Stomach (tissue), 9 donors: ENCODE measurements around the gene SLC39A8. TPM values are rescaled to one million over a fixed set of nuclear protein-coding genes. Genes with fewer than 3 reads are reported as not detected.
"Not testable (repeated sequence)": the region's sequence is repeated elsewhere in the genome, so short reads cannot be mapped to it uniquely, and the experiment has no call there.

Source experiments
- DNase-seq, 2 donors: peaks; one replicate each; pipeline versions ENCODE4 v3.0.0 to v3.0.0-alpha.2; 2013 to 2019
- H3K27ac ChIP-seq, 5 donors: fragments of 200-600 bp in 4 of 5; sonication (generic) in 4 of 5; one replicate each; pipeline ENCODE4 v1.5.1; 2013 to 2019; ENCODE audit warnings: mild to moderate bottlenecking in 1 of 5, moderate library complexity in 1 of 5
- H3K27me3 ChIP-seq, 3 donors: fragments of 200-600 bp; sonication (generic); one replicate each; pipeline ENCODE4 v1.5.1; 2017 to 2019; ENCODE audit warnings: mixed run types in 1 of 3
- H3K36me3 ChIP-seq, 4 donors: fragments of 200-600 bp; sonication (generic); 1 replicate in 3 of 4; 2 replicates in 1 of 4; pipeline ENCODE4 v1.5.1; 2016 to 2019
- H3K4me1 ChIP-seq, 4 donors: fragments of 200-600 bp; sonication (generic); one replicate each; pipeline ENCODE4 v1.5.1; 2016 to 2019
- H3K4me3 ChIP-seq, 4 donors: fragments of 200-600 bp; sonication (generic) in 3 of 4; one replicate each; pipeline ENCODE4 v1.5.1; 2016 to 2019; ENCODE audit warnings: mild to moderate bottlenecking in 1 of 4
- H3K9me3 ChIP-seq, 4 donors: fragments of 200-600 bp; sonication (generic); one replicate each; pipeline ENCODE4 v1.5.1; 2016 to 2019
- EP300 ChIP-seq: sonication (generic); formaldehyde crosslinking; IDR thresholded peaks from one replicate; pipeline ENCODE4 v1.6.1; 2017; ENCODE audit warnings: antibody characterized with exemption
- POLR2A ChIP-seq, 4 donors: fragments of 450-650 bp; IDR thresholded peaks; one replicate each; pipeline ENCODE4 v1.6.1; 2016; ENCODE audit warnings: antibody characterized with exemption in 4 of 4, control low read depth in 2 of 4, mild to moderate bottlenecking in 1 of 4, moderate library complexity in 1 of 4
- POLR2AphosphoS5 ChIP-seq, 3 donors: sonication (generic); formaldehyde crosslinking; IDR thresholded peaks; one replicate each; pipeline ENCODE4 v1.6.1; 2016; ENCODE audit warnings: antibody characterized with exemption in 3 of 3
- WGBS, 5 donors: extraction: QIAGEN DNeasy Blood & Tissue Kit in 3 of 5; methylation state at CpG; one replicate each; pipeline versions ENCODE4 v1.1.5 to v1.1.7; 2013 to 2018; 5-methylcytosine and 5-hydroxymethylcytosine counted together
- intact Hi-C: fragments of 100-400 bp; cut with DNase I; formaldehyde crosslinking; loops from one replicate; pipeline ENCODE4 v1.15.1; 2023; ENCODE audit warnings: low total_unique reads
- polyA plus RNA-seq, 3 donors: library from polyadenylated mRNA; stranded (reverse); fragments of 200-250 nt; gene quantifications; one replicate each; pipeline ENCODE4 v1.2.3, GENCODE V29; 2013
- total RNA-seq, 5 donors: library from RNA; depleted of rRNA; stranded (reverse); fragments of >200 nt; gene quantifications; one replicate each; pipeline versions ENCODE4 v1.1.0 to v1.2.3, GENCODE V29; 2014 to 2016
- TF ChIP-seq, protein P1 (sequence below), 7 experiments: fragments of 450-650 bp in 4 of 7; fragments of 200-600 bp in 3 of 7; sonication (generic) in 3 of 7; IDR thresholded peaks; one replicate each; pipeline ENCODE4 v1.5.1; 2016 to 2019; ENCODE audit warnings: antibody characterized with exemption in 7 of 7, control low read depth in 2 of 7, mild to moderate bottlenecking in 1 of 7
- donor health status: healthy with polysubstance abuse.
- donor health status: Bipolar disorder and iron deficiency.
- donor health status: healthy.

Gene SLC39A8
- total and polyA plus RNA-seq, 8 donors = 1.8 to 24.6 (median 9.4) TPM

DNA sequence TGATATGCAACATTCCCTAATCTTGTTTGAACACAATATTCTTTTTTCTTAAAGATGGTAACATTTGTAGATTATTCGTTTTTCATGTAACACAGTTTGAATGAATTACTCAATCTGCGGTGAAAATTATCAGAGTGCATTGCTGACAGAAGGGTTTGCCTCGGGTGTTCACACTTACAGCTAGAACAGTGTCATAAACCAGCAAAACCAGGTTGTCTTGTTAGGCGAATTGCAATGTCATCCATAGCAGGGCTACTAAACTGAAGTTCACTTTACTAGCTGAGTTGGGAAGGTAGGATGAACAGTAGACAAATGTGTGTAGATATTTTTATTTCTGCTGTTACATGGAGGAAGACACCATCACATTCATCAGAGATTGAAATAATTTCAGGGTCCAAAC is 98.9 kb downstream of the SLC39A8 start:
- Histone ChIP-seq H3K9me3 (peaks cover 0 to 11% (median 5%) of the 10 kb centered on the region in 4 donors), H3K27ac (no peak overlapping the region), H3K27me3 (no peaks in the 10 kb centered on the region), H3K36me3 (no peaks in the 10 kb centered on the region), H3K4me3 (no peak overlapping the region), H3K4me1 (no peaks in the 10 kb centered on the region)
- no peak for DNase-seq
- TF ChIP-seq POLR2A (IDR thresholded peaks at IDR 0.05) = no peak
- TF ChIP-seq POLR2AphosphoS5 (IDR thresholded peaks at IDR 0.05) = no peak
- TF ChIP-seq EP300 = no peak
- TF ChIP-seq, protein P1, sequence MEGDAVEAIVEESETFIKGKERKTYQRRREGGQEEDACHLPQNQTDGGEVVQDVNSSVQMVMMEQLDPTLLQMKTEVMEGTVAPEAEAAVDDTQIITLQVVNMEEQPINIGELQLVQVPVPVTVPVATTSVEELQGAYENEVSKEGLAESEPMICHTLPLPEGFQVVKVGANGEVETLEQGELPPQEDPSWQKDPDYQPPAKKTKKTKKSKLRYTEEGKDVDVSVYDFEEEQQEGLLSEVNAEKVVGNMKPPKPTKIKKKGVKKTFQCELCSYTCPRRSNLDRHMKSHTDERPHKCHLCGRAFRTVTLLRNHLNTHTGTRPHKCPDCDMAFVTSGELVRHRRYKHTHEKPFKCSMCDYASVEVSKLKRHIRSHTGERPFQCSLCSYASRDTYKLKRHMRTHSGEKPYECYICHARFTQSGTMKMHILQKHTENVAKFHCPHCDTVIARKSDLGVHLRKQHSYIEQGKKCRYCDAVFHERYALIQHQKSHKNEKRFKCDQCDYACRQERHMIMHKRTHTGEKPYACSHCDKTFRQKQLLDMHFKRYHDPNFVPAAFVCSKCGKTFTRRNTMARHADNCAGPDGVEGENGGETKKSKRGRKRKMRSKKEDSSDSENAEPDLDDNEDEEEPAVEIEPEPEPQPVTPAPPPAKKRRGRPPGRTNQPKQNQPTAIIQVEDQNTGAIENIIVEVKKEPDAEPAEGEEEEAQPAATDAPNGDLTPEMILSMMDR (IDR thresholded peaks at IDR 0.05) = no peak
- 67 to 74% (median 71%) methylated on average over 4 of the region's 4 CpGs for WGBS, 5 donors
- intact Hi-C loops = no loop called here

GRCh38 chr4:102244878-102245535 is 100.3 kb downstream of the SLC39A8 start:
- Histone ChIP-seq H3K27ac (no peak overlapping the region), H3K4me3 (no peak overlapping the region), H3K9me3 (peaks cover 0 to 12% (median 5%) of the 10 kb centered on the region in 4 donors), H3K36me3 (no peaks in the 10 kb centered on the region), H3K27me3 (no peaks in the 10 kb centered on the region), H3K4me1 (no peaks in the 10 kb centered on the region)
- DNase-seq = no peak
- WGBS, 5 donors = 59 to 88% (median 81%) methylated on average over 6 to 23 of the region's 23 CpGs
- no peak for TF ChIP-seq EP300
- TF ChIP-seq, protein P1 (IDR thresholded peaks at IDR 0.05) = no peak
- TF ChIP-seq POLR2A (IDR thresholded peaks at IDR 0.05) = no peak
- no peak for TF ChIP-seq POLR2AphosphoS5 (IDR thresholded peaks at IDR 0.05)
- intact Hi-C loops = no loop called here

DNA sequence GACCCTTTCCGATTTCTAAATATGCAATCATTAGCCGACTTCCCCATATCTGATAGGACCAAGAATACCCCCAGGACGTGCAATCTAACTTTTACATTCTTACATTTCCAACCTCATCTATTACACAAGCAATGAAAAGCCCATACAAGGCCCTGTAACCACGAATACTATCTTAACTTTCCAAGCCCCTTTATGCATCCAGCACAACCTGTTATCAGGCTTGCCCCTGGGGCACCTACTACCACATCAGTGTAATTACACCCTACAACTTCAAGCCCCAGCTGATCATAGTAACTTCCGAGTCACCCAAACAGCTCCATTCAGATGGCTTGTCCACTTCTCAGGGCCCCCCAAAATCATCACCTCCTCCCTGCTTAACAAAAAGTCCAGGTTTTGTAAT is 102.0 kb downstream of the SLC39A8 start:
- intact Hi-C loops, DNase-seq, H3K27ac ChIP-seq, H3K36me3 ChIP-seq, H3K4me3 ChIP-seq, H3K27me3 ChIP-seq, H3K4me1 ChIP-seq: not testable (repeated sequence)
- H3K9me3 ChIP-seq = peaks cover 0 to 17% (median 5%) of the 10 kb centered on the region in 4 donors
- 58 to 69% (median 63%) methylated on average over 5 of the region's 5 CpGs for WGBS, 5 donors

- Histone ChIP-seq H3K36me3 (no peaks in the 10 kb centered on the region), H3K27me3 (no peaks in the 10 kb centered on the region), H3K9me3 (peaks cover 0 to 9% (median 5%) of the 10 kb centered on the region in 4 donors), H3K4me3 (no peak overlapping the region), H3K4me1 (no peaks in the 10 kb centered on the region), H3K27ac (no peak overlapping the region)
- no peak for DNase-seq
- intact Hi-C loops = no loop called here
- TF ChIP-seq, protein P1 (IDR thresholded peaks at IDR 0.05) = no peak
- TF ChIP-seq EP300 (no peak), POLR2A (IDR thresholded peaks at IDR 0.05) (no peak), POLR2AphosphoS5 (IDR thresholded peaks at IDR 0.05) (no peak)
- 89 to 96% (median 94%) methylated on average over 9 to 15 of the region's 15 CpGs for WGBS, 5 donors
Observed at GRCh38 chr4:102234243-102234838, 110.9 kb downstream of the SLC39A8 start.

DNA sequence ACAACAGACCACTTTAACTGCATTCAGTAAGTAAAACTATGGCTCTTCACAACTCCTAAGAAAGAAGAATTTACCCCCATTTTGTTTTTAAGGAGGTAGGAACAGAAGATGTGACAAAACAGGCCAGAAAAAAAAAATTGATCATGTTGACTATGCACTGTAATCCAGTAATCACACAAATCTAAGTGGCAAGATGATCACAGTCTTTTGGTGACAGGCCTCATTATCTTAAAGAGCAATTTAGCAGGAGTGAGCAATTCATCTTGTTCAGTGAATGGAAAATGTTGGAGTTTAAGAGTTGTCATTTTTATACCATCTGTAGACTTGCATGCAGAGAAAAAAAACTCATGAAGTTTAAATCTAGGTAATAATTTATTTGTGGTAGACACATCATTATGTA is 115.1 kb downstream of the SLC39A8 start:
- TF ChIP-seq POLR2A (IDR thresholded peaks at IDR 0.05) (no peak), EP300 (no peak)
- TF ChIP-seq, protein P1 (IDR thresholded peaks at IDR 0.05) = no peak
- intact Hi-C loops = no loop called here
- no peaks in the 10 kb centered on the region for H3K36me3 ChIP-seq

More for the DNA sequence above, 115.1 kb downstream of the SLC39A8 start:
- peaks cover 0 to 14% (median 7%) of the 10 kb centered on the region in 4 donors for H3K9me3 ChIP-seq
- no peak overlapping the region for H3K4me3 ChIP-seq
- no peaks in the 10 kb centered on the region for H3K27me3 ChIP-seq
- no peak overlapping the region for H3K27ac ChIP-seq
- DNase-seq = no peak
- no peaks in the 10 kb centered on the region for H3K4me1 ChIP-seq
